ENCODE results near the gene SNU13. TPM values are rescaled to one million over a fixed set of nuclear protein-coding genes. Genes with fewer than 3 reads are reported as not detected.
"Not testable (repeated sequence)": the region's sequence is repeated elsewhere in the genome, so short reads cannot be mapped to it uniquely, and the experiment has no call there.

The SNU13 gene
- total RNA-seq, 2 donors from 2014 or later = 150 to 161 TPM

DNA sequence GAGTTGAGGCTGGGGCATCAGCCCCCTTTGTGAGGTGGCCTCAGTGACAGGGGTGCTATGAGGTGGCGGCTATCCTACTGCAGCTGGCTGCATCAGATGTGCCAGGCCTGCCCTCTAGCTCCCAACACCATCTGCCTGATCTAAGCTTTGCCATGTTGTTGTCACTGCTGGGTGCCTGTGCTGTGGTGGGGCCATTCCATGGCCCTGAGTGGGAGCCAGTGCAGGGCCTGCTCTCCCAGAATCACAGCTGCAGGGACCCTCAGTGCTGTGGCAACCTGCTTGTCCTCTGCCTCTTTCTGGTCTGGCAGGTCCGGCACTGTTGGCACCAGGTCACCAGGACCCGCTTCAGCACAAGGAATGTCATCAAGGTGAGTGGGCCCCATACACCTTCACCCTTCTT is 1.8 kb upstream of the SNU13 start:
- TF ChIP-seq POLR2A (IDR thresholded peaks at IDR 0.05) (no peak), POLR2AphosphoS5 (IDR thresholded peaks at IDR 0.05) (no peak)
- TF ChIP-seq, protein P1, sequence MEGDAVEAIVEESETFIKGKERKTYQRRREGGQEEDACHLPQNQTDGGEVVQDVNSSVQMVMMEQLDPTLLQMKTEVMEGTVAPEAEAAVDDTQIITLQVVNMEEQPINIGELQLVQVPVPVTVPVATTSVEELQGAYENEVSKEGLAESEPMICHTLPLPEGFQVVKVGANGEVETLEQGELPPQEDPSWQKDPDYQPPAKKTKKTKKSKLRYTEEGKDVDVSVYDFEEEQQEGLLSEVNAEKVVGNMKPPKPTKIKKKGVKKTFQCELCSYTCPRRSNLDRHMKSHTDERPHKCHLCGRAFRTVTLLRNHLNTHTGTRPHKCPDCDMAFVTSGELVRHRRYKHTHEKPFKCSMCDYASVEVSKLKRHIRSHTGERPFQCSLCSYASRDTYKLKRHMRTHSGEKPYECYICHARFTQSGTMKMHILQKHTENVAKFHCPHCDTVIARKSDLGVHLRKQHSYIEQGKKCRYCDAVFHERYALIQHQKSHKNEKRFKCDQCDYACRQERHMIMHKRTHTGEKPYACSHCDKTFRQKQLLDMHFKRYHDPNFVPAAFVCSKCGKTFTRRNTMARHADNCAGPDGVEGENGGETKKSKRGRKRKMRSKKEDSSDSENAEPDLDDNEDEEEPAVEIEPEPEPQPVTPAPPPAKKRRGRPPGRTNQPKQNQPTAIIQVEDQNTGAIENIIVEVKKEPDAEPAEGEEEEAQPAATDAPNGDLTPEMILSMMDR (IDR thresholded peaks at IDR 0.05) = no peak
- no peaks in the 10 kb centered on the region for H3K9me3 ChIP-seq
- 95% methylated on average over 3 of the region's 3 CpGs for WGBS
- no peaks in the 10 kb centered on the region for H3K36me3 ChIP-seq
- H3K4me3 ChIP-seq = no peak overlapping the region
- no peaks in the 10 kb centered on the region for H3K27me3 ChIP-seq (replicated peaks; ENCODE audit: insufficient read depth)
- intact Hi-C loops (cut with DNase I) = loop anchor here (10.0 kb wide), 1 partner anchor 134 kb away; no protein-coding TSS in a partner anchor
- no peak for DNase-seq (ENCODE audit: low spot score)
- no peak overlapping the region for H3K27ac ChIP-seq
- H3K4me1 ChIP-seq (replicated peaks) = no peaks in the 10 kb centered on the region

DNA sequence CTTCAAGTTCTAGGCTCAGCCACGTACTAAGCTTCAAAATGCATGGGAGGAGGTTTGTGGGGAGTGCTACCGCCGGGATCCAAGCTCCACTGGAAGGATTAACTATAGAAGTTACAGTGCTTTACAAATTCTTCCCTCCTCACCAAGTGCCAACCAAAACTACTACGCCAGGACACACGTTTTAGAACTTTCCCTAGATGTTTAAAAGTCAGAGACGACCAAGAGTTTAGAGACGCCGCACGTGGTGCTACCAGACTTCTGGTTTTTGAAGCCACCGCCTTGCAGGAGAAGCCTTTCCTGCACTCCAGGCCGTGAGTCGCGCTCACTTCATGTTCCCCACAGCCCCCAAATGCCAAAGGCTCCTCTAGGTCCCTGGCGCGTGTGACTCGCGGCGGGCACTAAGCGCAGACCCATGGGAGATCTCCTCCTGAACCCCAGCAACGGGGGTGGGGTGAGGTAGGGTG is 734 bp downstream of the SNU13 start:
- no peaks in the 10 kb centered on the region for H3K36me3 ChIP-seq
- no peak for DNase-seq (ENCODE audit: low spot score)
- H3K4me1 ChIP-seq (replicated peaks) = no peaks in the 10 kb centered on the region
- under 1% methylated on average over 20 of the region's 20 CpGs for WGBS
- no peak for TF ChIP-seq POLR2AphosphoS5 (IDR thresholded peaks at IDR 0.05)
- TF ChIP-seq POLR2A (IDR thresholded peaks at IDR 0.05) = no peak
- TF ChIP-seq, protein P1 (IDR thresholded peaks at IDR 0.05) = no peak
- H3K27me3 ChIP-seq (replicated peaks; ENCODE audit: insufficient read depth) = no peaks in the 10 kb centered on the region
- intact Hi-C loops (cut with DNase I) = no loop called here
- H3K27ac ChIP-seq = peak overlapping the region; percentile 90 to 98
- H3K4me3 ChIP-seq = peak overlapping the region; percentile 81 to 85
- no peaks in the 10 kb centered on the region for H3K9me3 ChIP-seq

DNA sequence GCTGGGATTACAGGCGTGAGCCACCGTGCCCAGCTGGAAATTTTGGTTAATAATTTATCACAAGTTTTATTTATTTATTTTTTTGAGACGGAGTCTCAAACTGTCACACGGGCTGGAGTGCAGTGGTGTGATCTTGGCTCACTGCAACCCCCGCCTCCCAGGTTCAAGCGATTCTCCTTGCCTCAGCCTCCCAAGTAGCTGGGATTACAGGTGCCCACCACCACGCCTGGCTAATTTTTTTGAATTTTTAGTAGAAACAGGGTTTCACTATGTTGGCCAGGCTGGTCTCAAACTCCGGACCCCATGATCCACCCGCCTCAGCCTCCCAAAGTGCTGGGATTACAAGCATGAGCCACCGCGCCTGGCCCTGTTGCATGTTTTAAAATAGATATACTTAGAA is 1.8 kb downstream of the SNU13 start:
- H3K36me3 ChIP-seq; H3K9me3 ChIP-seq; intact Hi-C loops (cut with DNase I); DNase-seq (ENCODE audit: low spot score); H3K4me1 ChIP-seq (replicated peaks); H3K4me3 ChIP-seq; H3K27ac ChIP-seq; H3K27me3 ChIP-seq (replicated peaks; ENCODE audit: insufficient read depth): not testable (repeated sequence)
- 93% methylated on average over 11 of the region's 11 CpGs for WGBS

DNA sequence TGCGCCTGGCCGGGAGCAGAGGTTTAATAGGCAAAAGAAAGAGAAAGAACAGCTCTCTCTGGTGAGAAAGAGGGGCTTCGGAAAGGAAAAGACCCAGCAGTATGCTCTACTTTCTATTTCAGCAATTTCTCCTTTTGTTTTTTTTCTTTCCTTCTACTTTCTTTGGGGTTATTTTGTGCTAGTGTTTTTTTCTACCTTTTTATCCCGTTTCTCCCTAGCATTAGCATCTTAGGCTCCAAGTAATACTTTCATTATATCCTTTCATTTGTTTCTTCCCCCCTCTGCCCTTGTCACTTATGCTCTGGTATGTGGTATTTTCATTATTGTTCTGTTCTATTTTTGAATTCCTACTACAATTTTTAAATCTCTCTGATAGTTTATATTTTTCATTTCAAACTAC is 4.5 kb downstream of the SNU13 start:
- no peak overlapping the region for H3K4me3 ChIP-seq
- intact Hi-C loops (cut with DNase I) = no loop called here
- 80% methylated on average over 4 of the region's 4 CpGs for WGBS
- H3K36me3 ChIP-seq = no peaks in the 10 kb centered on the region
- H3K27ac ChIP-seq = no peak overlapping the region
- H3K4me1 ChIP-seq (replicated peaks) = no peaks in the 10 kb centered on the region
- H3K9me3 ChIP-seq = no peaks in the 10 kb centered on the region
- H3K27me3 ChIP-seq (replicated peaks; ENCODE audit: insufficient read depth) = no peaks in the 10 kb centered on the region
- DNase-seq (ENCODE audit: low spot score) = no peak
- TF ChIP-seq, protein P1 (IDR thresholded peaks at IDR 0.05) = no peak

DNA sequence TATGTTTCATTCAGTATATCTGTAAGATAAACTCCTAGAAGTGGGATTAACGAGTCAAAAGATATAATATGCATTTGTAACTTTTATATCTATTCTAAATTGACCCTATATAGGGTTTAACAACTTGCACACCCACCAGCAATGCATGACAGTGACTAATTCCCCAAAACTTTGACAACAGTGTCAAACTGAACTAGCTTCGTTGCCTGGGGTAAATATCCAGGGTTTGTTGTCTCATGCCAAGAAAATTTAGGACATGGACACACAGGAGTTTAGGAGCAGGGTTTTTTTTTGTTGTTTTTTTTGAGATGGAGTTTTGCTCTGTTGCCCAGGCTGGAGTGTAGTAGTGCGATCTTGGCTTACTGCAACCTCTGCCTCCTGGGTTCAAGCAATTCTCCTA is 5.1 kb downstream of the SNU13 start:
- no peak overlapping the region for H3K4me3 ChIP-seq
- H3K27me3 ChIP-seq (replicated peaks; ENCODE audit: insufficient read depth) = no peaks in the 10 kb centered on the region
- H3K27ac ChIP-seq = no peak overlapping the region
- no peaks in the 10 kb centered on the region for H3K9me3 ChIP-seq
- H3K4me1 ChIP-seq (replicated peaks) = no peaks in the 10 kb centered on the region
- WGBS = 85% methylated on average over 3 of the region's 3 CpGs
- no peaks in the 10 kb centered on the region for H3K36me3 ChIP-seq
- TF ChIP-seq POLR2A (IDR thresholded peaks at IDR 0.05) (no peak), POLR2AphosphoS5 (IDR thresholded peaks at IDR 0.05) (no peak)
- TF ChIP-seq, protein P1 (IDR thresholded peaks at IDR 0.05) = no peak
- intact Hi-C loops (cut with DNase I) = no loop called here
- no peak for DNase-seq (ENCODE audit: low spot score)

Measured in prostate gland (tissue), 2 donors.